ENCODE results near the gene MMP15. TPM values are rescaled to one million over a fixed set of nuclear protein-coding genes. Genes with fewer than 3 reads are reported as not detected.
A peak's percentile ranks its signal among the peaks of the same experiment; 100 is the strongest.

Gene MMP15
- total and polyA plus RNA-seq, 2 of the 4 experiments (the other 2 are of a cell fraction), result 0.18 to 0.56 TPM

GRCh38 chr16:58020628-58021521 lies 4.7 kb upstream of the MMP15 start:
- no peaks in the 10 kb centered on the region for H3K79me1 ChIP-seq (ENCODE audit: low read depth in 1 of 2, low read length in 2 of 2)
- no peak overlapping the region for H2AK5ac ChIP-seq (ENCODE audit: low read depth, low read length)
- peaks cover 8% of the 10 kb centered on the region; the same call in 1 of the 2 replicates for H3K9me1 ChIP-seq (ENCODE audit: insufficient read depth, low read length)
- POLR2A ChIA-PET (ENCODE audit: unreplicated experiment), result no interaction called here
- H4K5ac ChIP-seq (ENCODE audit: low read depth, low read length), result no peak overlapping the region
- peak; percentile 43 for DNase-seq
- H4K20me1 ChIP-seq (ENCODE audit: insufficient read depth, low read length), result 0 out of 2 replicates have a peak, but pooled peaks cover 9% of the 10 kb centered on the region
- no peak overlapping the region for H3K4me3 ChIP-seq (ENCODE audit: insufficient read depth, low read depth, low read length)
- no peak overlapping the region for H2BK5ac ChIP-seq (ENCODE audit: low read depth, low read length, poor library complexity, severe bottlenecking)
- BruUV-seq (replicated peaks), result TSS peak; percentile 100
- dilution Hi-C loops (cut with HindIII; ENCODE audit: low sequenced_read_pairs, unreplicated experiment), result no loop called here
- H4K8ac ChIP-seq (ENCODE audit: low read depth in 2 of 2, low read length in 2 of 2), result no peak overlapping the region
- H3K4me2 ChIP-seq (ENCODE audit: low read depth, low read length), result no peak overlapping the region
- no peak overlapping the region for H3K14ac ChIP-seq (replicated peaks; ENCODE audit: low read depth, low read length)
- CTCF ChIA-PET, result interaction anchor here (1.1 kb wide), 1 partner anchor 101 kb away, joined by 4 read pairs; no protein-coding TSS in a partner anchor
- peak overlapping the region; percentile 53 for H2AFZ ChIP-seq (replicated peaks; ENCODE audit: low read length, poor library complexity)
- no peak overlapping the region for H3K56ac ChIP-seq (ENCODE audit: extremely low read depth, insufficient read depth, low read length)
- H4K91ac ChIP-seq (ENCODE audit: insufficient read depth, low read depth, low read length), result no peak overlapping the region
- intact Hi-C loops (cut with micrococcal nuclease), result loop anchor here (1.0 to 5.0 kb wide), 4 partner anchors 101 to 466 kb away; partner anchors contain the start of gene CSNK2A2
- peak; percentile 51; the same call in 1 of the 2 replicates for ATAC-seq (ENCODE audit: low read depth)
- in situ Hi-C loops (cut with MboI; ENCODE audit: low sequenced_read_pairs), result loop anchor here (5.0 kb wide), 1 partner anchor 106 kb away; the partner anchor contains the start of gene CFAP20
- no peak overlapping the region for H3K9ac ChIP-seq (ENCODE audit: low read depth, low read length)
- TF ChIP-seq CEBPB (IDR thresholded peaks at IDR 0.05; ENCODE audit: low read depth, low read length) (no peak), RFX5 (IDR thresholded peaks at IDR 0.05; ENCODE audit: low read depth, low read length) (no peak), SMC3 (IDR thresholded peaks at IDR 0.05; ENCODE audit: low read depth, low read length) (peak; percentile 74), POLR2A (IDR thresholded peaks at IDR 0.05; ENCODE audit: low read depth, low read length) (no peak), MAZ (IDR thresholded peaks at IDR 0.05; ENCODE audit: borderline replicate concordance, low read depth, low read length) (no peak), RAD21 (IDR thresholded peaks at IDR 0.05; ENCODE audit: low read length) (peak; percentile 85)
- TF ChIP-seq, protein P1, sequence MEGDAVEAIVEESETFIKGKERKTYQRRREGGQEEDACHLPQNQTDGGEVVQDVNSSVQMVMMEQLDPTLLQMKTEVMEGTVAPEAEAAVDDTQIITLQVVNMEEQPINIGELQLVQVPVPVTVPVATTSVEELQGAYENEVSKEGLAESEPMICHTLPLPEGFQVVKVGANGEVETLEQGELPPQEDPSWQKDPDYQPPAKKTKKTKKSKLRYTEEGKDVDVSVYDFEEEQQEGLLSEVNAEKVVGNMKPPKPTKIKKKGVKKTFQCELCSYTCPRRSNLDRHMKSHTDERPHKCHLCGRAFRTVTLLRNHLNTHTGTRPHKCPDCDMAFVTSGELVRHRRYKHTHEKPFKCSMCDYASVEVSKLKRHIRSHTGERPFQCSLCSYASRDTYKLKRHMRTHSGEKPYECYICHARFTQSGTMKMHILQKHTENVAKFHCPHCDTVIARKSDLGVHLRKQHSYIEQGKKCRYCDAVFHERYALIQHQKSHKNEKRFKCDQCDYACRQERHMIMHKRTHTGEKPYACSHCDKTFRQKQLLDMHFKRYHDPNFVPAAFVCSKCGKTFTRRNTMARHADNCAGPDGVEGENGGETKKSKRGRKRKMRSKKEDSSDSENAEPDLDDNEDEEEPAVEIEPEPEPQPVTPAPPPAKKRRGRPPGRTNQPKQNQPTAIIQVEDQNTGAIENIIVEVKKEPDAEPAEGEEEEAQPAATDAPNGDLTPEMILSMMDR (conservative IDR thresholded peaks at IDR 0.05; ENCODE audit: low read depth, low read length), result peak; percentile 82
- TF ChIP-seq, protein P2, sequence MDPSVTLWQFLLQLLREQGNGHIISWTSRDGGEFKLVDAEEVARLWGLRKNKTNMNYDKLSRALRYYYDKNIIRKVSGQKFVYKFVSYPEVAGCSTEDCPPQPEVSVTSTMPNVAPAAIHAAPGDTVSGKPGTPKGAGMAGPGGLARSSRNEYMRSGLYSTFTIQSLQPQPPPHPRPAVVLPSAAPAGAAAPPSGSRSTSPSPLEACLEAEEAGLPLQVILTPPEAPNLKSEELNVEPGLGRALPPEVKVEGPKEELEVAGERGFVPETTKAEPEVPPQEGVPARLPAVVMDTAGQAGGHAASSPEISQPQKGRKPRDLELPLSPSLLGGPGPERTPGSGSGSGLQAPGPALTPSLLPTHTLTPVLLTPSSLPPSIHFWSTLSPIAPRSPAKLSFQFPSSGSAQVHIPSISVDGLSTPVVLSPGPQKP (IDR thresholded peaks at IDR 0.05; ENCODE audit: borderline replicate concordance, low read depth, low read length), result no peak
- TF ChIP-seq, protein P3, sequence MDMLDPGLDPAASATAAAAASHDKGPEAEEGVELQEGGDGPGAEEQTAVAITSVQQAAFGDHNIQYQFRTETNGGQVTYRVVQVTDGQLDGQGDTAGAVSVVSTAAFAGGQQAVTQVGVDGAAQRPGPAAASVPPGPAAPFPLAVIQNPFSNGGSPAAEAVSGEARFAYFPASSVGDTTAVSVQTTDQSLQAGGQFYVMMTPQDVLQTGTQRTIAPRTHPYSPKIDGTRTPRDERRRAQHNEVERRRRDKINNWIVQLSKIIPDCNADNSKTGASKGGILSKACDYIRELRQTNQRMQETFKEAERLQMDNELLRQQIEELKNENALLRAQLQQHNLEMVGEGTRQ (IDR thresholded peaks at IDR 0.05; ENCODE audit: low read depth, low read length), result no peak
- H2BK20ac ChIP-seq (ENCODE audit: low read depth, low read length), result no peak overlapping the region; the same call in 1 of the 2 replicates
- no peak overlapping the region for H3K18ac ChIP-seq (ENCODE audit: low read depth, low read length)
- no peak overlapping the region for H3K23ac ChIP-seq (ENCODE audit: low read depth, low read length)
- 94% methylated on average over 3 of the region's 8 CpGs; no CpG with 5 or more reads in 1 of the 2 experiments for WGBS, 2 experiments (ENCODE audit: extremely low coverage in 2 of 2, insufficient read length in 1 of 2)
- H2BK15ac ChIP-seq (ENCODE audit: low read depth, low read length), result no peak overlapping the region
- peaks cover 9% of the 10 kb centered on the region for H3K27me3 ChIP-seq (ENCODE audit: control insufficient read depth, insufficient read depth, low read length)
- no peak overlapping the region; the same call in 1 of the 2 replicates for H3K4ac ChIP-seq (ENCODE audit: low read depth, low read length)
- no peaks in the 10 kb centered on the region for H3K9me3 ChIP-seq (ENCODE audit: control insufficient read depth, insufficient read depth, low read length)
- H3K4me1 ChIP-seq (ENCODE audit: control insufficient read depth, insufficient read depth, low read length), result peaks cover 14% of the 10 kb centered on the region
- H2BK120ac ChIP-seq (ENCODE audit: low read depth, low read length), result no peak overlapping the region
- peaks cover 9% of the 10 kb centered on the region for H3K36me3 ChIP-seq (ENCODE audit: control insufficient read depth, insufficient read depth, low read length)
- no peak overlapping the region for H3K27ac ChIP-seq (ENCODE audit: insufficient read depth, low read length)
- H2AK9ac ChIP-seq (replicated peaks; ENCODE audit: low read depth, low read length, poor library complexity), result no peak overlapping the region

Data from IMR-90 (cell line).